Mesodermal cell (in vitro differentiated cells): ENCODE data around the gene APOA1.

Experiments
- H3K27ac ChIP-seq: 2 replicates; pipeline ENCODE4 v1.7.0; 2013; ENCODE audit warnings: mild to moderate bottlenecking, low read depth, low read length, moderate library complexity; ENCODE audit not compliant: severe bottlenecking
- H3K36me3 ChIP-seq: 2 replicates; pipeline ENCODE4 v1.7.1; 2013; ENCODE audit warnings: mild to moderate bottlenecking, low read length, moderate library complexity; ENCODE audit not compliant: control insufficient read depth, insufficient read depth
- H3K4me1 ChIP-seq: one replicate; pipeline ENCODE4 v1.7.1; 2013; ENCODE audit warnings: mild to moderate bottlenecking, low read length; ENCODE audit not compliant: insufficient read depth, control insufficient read depth, poor library complexity, severe bottlenecking
- H3K4me3 ChIP-seq: 2 replicates; pipeline ENCODE4 v1.7.0; 2013; ENCODE audit warnings: low read length, control low read depth, mild to moderate bottlenecking; ENCODE audit not compliant: insufficient read depth, poor library complexity, severe bottlenecking; ENCODE audit errors: extremely low read depth
- H3K9me3 ChIP-seq: 2 replicates; pipeline ENCODE4 v1.7.1; 2013; ENCODE audit warnings: mild to moderate bottlenecking, low read length, moderate library complexity; ENCODE audit not compliant: control insufficient read depth
- WGBS, 2 experiments: methylation state at CpG; one replicate each; pipeline ENCODE4 v1.1.5; 2013; ENCODE audit warnings: missing lambda C conversion rate in 2 of 2; ENCODE audit not compliant: insufficient coverage in 2 of 2; 5-methylcytosine and 5-hydroxymethylcytosine counted together

APOA1 gene

GRCh38 chr11:116859175-116859574 lies 21.8 kb upstream of the APOA1 start:
- H3K27ac ChIP-seq, result no peak overlapping the region
- 96% methylated on average over 8 of the region's 8 CpGs for WGBS, 2 experiments
- H3K4me3 ChIP-seq, result no peak overlapping the region
- peaks cover 89% of the 10 kb centered on the region for H3K36me3 ChIP-seq
- peaks cover 22% of the 10 kb centered on the region for H3K4me1 ChIP-seq
- H3K9me3 ChIP-seq, result no peaks in the 10 kb centered on the region

- Histone ChIP-seq H3K9me3 (no peaks in the 10 kb centered on the region), H3K4me1 (peaks cover 26% of the 10 kb centered on the region), H3K36me3 (peaks cover 84% of the 10 kb centered on the region), H3K27ac (no peak overlapping the region), H3K4me3 (no peak overlapping the region)
- 94% methylated on average over 4 to 7 of the region's 7 CpGs for WGBS, 2 experiments
These were observed 20.5 kb upstream of the APOA1 start for GRCh38 chr11:116857936-116858335.

- no CpG with 5 or more reads among the region's 2 CpGs for WGBS, 2 experiments
- Histone ChIP-seq H3K4me1 (peaks cover 28% of the 10 kb centered on the region), H3K27ac (no peak overlapping the region), H3K4me3 (no peak overlapping the region), H3K36me3 (peaks cover 84% of the 10 kb centered on the region), H3K9me3 (no peaks in the 10 kb centered on the region)
These were observed 19.9 kb upstream of the APOA1 start for GRCh38 chr11:116857316-116857715.

- Histone ChIP-seq H3K36me3 (peaks cover 80% of the 10 kb centered on the region), H3K9me3 (no peaks in the 10 kb centered on the region)
These were observed 19.0 kb upstream of the APOA1 start for GRCh38 chr11:116856423-116856822.

DNA sequence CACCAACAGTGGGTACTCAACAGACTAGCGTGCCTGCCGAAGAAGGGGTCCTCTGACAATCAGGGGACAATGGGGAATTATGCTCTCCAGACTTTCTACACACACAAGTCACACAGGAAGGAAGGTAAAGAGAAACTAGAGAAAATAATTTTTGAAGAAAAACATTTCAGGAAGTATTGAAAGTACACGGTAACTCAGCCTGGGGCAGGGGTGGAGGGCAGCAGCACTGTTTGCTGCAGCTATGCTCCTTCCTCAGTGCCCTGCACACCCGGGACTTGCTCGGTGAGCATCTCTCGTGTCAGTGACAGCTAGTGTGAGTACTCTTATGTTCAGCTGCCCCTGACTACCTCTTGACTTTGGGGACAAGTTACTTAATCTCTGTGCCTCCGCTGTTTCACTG lies 18.0 kb upstream of the APOA1 start:
- 80 to 100% methylated on average over 4 to 5 of the region's 7 CpGs for WGBS, 2 experiments
- no peaks in the 10 kb centered on the region for H3K9me3 ChIP-seq
- no peak overlapping the region for H3K4me3 ChIP-seq
- H3K4me1 ChIP-seq, result peaks cover 19% of the 10 kb centered on the region
- H3K27ac ChIP-seq, result no peak overlapping the region
- H3K36me3 ChIP-seq, result peaks cover 75% of the 10 kb centered on the region

More at GRCh38 chr11:116856423-116856822, 19.0 kb upstream of the APOA1 start:
- Histone ChIP-seq H3K27ac (no peak overlapping the region), H3K4me1 (peaks cover 26% of the 10 kb centered on the region), H3K4me3 (no peak overlapping the region)
- 79 to 90% methylated on average over 4 to 5 of the region's 5 CpGs for WGBS, 2 experiments

GRCh38 chr11:116853461-116854073 lies 16.1 kb upstream of the APOA1 start:
- H3K27ac ChIP-seq, result no peak overlapping the region
- no peak overlapping the region for H3K4me3 ChIP-seq
- WGBS, 2 experiments, result 88 to 96% methylated on average over 4 to 5 of the region's 6 CpGs
- H3K4me1 ChIP-seq, result peaks cover 19% of the 10 kb centered on the region
- peaks cover 75% of the 10 kb centered on the region for H3K36me3 ChIP-seq
- no peaks in the 10 kb centered on the region for H3K9me3 ChIP-seq

DNA sequence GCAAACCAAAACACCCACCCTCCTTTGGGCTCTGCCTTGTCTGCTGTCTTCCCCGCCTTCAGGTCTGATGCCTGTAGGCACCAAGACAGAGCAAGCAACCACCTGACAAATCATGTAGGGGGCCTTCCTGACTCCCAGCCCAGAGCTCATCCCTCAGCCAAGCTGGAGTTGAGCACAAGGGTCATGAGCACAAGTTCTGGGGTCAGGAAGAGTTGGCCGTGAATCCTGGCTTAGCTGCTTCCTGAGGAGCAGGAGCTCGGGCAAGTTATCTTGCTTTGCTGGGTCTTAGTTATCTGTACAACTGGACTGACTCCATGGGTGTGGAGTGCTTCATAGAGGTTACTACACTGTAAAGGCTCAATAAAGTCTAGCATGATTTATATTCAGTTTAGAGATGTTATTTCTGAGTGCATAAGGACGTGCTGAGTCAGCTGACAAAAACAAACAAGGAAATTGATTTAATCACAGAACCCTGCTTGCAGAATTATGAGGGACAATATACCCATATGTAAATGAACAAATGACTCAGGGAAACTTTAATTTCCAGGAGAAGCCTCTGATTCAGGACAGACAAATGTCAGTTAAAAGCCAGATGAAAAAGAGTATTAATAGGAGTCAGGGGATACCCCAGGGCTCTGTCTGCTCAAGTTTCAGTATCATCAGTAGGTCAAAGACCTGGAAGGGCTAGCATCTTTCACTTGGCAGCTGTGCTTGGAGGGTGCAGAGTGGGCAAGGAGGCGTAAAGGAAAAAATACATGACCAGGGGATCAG lies 15.0 kb upstream of the APOA1 start:
- Histone ChIP-seq H3K4me3 (no peak overlapping the region), H3K36me3 (peaks cover 68% of the 10 kb centered on the region), H3K27ac (no peak overlapping the region), H3K9me3 (no peaks in the 10 kb centered on the region), H3K4me1 (peaks cover 13% of the 10 kb centered on the region)
- WGBS, 2 experiments, result 88 to 100% methylated on average over 2 to 4 of the region's 5 CpGs

DNA sequence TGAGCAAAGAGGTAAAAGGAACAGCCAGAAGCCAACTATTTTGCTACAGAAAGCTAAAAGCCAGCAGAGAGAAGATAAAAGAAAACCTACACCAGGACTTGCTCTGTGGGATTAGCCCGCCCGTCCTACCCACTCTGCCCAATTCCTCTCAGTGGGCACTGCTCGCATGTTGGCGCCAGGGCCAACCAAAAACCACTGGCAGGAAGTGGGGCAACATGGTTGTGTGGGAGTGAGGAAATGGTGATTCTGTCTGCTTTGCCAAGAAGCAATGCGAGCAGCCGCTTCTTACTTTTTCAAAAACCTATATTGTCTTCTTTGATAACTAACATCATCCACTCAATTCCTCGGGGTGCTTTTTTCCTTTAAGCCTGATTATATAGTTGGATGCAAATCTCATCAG lies 14.2 kb upstream of the APOA1 start:
- 100% methylated on average over 2 of the region's 7 CpGs for WGBS, 2 experiments
- Histone ChIP-seq H3K4me3 (no peak overlapping the region), H3K9me3 (no peaks in the 10 kb centered on the region), H3K4me1 (peaks cover 13% of the 10 kb centered on the region), H3K36me3 (peaks cover 69% of the 10 kb centered on the region), H3K27ac (no peak overlapping the region)

DNA sequence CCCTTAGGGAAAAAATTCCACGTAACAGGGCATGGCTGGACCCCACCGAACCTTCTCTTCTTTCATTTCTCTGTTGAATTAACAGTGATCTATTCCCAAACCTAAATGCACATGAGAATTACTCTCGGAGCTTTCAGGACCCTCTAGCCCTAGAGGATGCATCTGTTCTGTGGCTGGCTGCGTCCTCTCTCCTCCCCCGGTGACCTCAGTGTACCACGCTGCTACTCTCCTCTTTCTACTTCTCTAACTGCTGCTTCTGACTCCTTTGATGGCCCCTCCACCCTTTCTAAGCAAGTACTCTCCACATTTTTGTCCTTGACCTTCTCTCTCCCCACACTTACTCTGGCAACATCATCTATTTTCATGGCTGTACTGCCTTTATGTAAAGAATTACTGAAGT lies 12.1 kb upstream of the APOA1 start:
- H3K4me3 ChIP-seq, result no peak overlapping the region
- no peak overlapping the region for H3K27ac ChIP-seq
- 91 to 96% methylated on average over 5 to 6 of the region's 6 CpGs for WGBS, 2 experiments
- peaks cover 72% of the 10 kb centered on the region for H3K36me3 ChIP-seq
- H3K4me1 ChIP-seq, result peaks cover 13% of the 10 kb centered on the region
- no peaks in the 10 kb centered on the region for H3K9me3 ChIP-seq

- no peaks in the 10 kb centered on the region for H3K9me3 ChIP-seq
- H3K4me3 ChIP-seq, result no peak overlapping the region
- peaks cover 13% of the 10 kb centered on the region for H3K4me1 ChIP-seq
- H3K36me3 ChIP-seq, result peaks cover 70% of the 10 kb centered on the region
- WGBS, 2 experiments, result 96 to 98% methylated on average over 11 to 12 of the region's 12 CpGs
- no peak overlapping the region for H3K27ac ChIP-seq
These were observed 11.6 kb upstream of the APOA1 start for GRCh38 chr11:116849060-116849459.

- Histone ChIP-seq H3K27ac (no peak overlapping the region), H3K4me3 (no peak overlapping the region), H3K4me1 (peaks cover 11% of the 10 kb centered on the region), H3K9me3 (no peaks in the 10 kb centered on the region), H3K36me3 (peaks cover 72% of the 10 kb centered on the region)
- 87 to 97% methylated on average over 3 of the region's 4 CpGs for WGBS, 2 experiments
These were observed 10.2 kb upstream of the APOA1 start for GRCh38 chr11:116847612-116848011.
